VCaP (cell line): ENCODE results near the gene CASZ1.
A peak's percentile ranks its signal among the peaks of the same experiment; 100 is the strongest.

Experiments used
- H3K27ac ChIP-seq: fragments of 450-650 bp; 2 replicates; pipeline ENCODE4 v1.5.1; 2017
- CTCF ChIP-seq: fragments of 450-650 bp; conservative IDR thresholded peaks from 2 replicates; pipeline ENCODE4 v1.5.1; 2017; ENCODE audit warnings: mild to moderate bottlenecking, moderate library complexity

The CASZ1 gene

DNA sequence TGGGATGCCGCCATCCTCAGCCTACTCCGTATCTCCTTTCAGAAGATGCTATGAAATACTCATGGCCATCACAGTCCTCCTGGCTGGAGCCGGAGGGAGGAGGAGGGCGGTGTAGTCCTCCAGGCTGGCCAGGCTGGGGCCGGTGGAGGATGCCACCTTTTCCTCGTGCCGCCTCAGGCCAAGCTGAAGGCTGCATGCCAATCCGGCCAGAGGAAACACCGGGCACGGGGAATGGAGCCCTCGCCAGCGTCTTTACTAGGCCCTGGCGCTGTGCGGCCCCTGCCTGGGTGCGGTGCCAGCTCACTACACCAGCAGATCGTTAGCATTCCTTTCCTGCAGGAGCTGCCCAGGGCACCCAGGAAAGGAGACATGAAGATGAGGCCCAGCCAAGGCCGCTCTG is 70.1 kb downstream of the CASZ1 start:
- peak overlapping the region; percentile 88 for H3K27ac ChIP-seq
- TF ChIP-seq CTCF: no peak

GRCh38 chr1:10724948-10725847 is 71.2 kb downstream of the CASZ1 start:
- H3K27ac ChIP-seq: peak overlapping the region; percentile 88
- TF ChIP-seq CTCF: no peak

- peak overlapping the region; percentile 88 for H3K27ac ChIP-seq
- TF ChIP-seq CTCF: no peak
These were observed 71.9 kb downstream of the CASZ1 start for GRCh38 chr1:10724511-10724910.

DNA sequence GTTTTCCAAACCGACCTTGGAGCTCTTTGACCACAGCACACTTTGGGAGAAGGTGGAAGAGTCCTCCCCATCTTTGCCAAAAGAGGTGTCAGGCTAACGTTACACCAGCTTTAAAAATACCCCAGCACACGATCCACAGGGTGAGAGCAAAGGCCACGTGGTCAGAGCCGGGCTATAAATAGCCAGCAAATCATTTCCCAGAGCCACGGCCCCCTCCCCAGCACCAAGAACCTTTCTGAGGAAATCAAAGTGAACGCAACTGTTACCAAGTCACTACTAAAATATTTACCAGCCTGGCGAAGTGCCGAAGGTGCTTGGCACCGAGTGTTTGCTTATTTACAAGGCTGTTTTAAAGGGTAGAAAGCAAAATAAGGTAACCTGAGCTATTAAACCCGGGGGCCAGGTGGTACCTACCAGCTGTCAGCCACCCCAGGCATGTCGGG is 72.4 kb downstream of the CASZ1 start:
- no peak for TF ChIP-seq CTCF
- peak overlapping the region; percentile 88 for H3K27ac ChIP-seq

GRCh38 chr1:10723317-10723716 is 73.1 kb downstream of the CASZ1 start:
- peak overlapping the region; percentile 88 for H3K27ac ChIP-seq
- no peak for TF ChIP-seq CTCF

GRCh38 chr1:10722803-10723202 is 73.6 kb downstream of the CASZ1 start:
- no peak for TF ChIP-seq CTCF
- H3K27ac ChIP-seq: peak overlapping the region; percentile 88

DNA sequence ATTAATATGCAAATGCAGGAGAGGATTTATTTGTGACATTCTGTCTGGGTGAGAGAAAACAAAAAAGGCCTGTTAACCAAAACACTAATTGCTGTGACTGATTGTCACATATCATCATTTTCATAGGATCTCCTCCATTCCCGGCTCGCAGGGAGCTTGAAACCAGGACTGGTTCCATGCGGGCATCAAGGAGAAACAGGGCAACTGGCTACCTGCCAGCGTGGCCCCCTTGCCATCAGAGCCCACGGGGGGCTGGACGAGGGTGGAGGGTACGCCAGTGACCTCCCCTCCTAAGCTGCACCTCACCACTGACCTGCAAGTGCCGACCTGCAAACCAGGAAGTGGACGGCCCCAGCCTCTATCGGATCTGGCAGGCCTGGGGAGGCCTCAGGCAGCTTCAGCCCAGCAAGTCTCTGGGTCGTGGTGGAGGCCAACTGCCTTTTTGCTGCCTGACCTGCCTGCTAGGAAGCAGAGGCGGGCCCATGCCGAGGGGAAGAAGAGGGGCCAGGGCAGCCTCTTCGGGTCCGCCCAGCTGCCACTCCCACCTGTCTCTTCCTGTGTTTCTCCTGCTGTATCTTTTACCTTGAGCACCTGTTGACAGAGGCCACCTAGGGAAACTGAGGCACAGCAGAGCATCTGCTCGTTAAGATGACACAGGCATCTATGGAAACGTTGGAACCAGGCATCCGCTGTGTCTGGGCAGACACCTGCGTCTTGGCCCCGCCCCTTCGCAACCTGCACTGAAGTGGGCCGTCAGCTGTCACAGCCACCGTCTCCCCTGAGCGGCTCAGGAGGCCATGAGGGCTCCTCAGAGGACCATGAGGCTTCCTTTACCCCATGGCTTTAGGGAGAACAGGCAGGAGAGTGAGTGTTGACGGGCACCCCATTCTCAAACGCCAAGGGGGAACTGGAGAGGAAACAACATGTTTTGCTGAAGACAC is 74.8 kb downstream of the CASZ1 start:
- no peak for TF ChIP-seq CTCF
- peak overlapping the region; percentile 88 for H3K27ac ChIP-seq
